ENCODE data around the gene TCEAL1.
"Not testable (repeated sequence)": the region's sequence is repeated elsewhere in the genome, so short reads cannot be mapped to it uniquely, and the experiment has no call there.

Gene TCEAL1

DNA sequence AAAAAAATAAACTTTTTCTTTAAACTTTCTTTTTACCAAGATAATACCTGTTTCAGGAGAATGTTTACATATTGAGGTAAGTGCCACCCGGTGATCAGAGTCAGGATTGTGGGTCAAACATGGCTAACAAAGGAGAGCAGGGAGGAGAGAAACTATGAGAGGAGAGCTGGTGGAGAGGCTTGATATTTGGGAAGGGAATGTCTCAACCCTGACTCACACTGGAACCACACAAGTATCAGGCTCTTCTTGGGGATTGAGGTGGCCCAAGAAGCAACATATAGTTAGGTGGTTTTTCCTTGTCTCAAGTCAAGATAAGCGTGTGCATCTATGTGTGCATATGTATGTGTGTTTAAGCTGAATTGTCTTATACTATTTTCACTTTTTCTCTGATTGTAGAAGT, 6.7 kb downstream of the TCEAL1 start:
- TF ChIP-seq, protein P1, sequence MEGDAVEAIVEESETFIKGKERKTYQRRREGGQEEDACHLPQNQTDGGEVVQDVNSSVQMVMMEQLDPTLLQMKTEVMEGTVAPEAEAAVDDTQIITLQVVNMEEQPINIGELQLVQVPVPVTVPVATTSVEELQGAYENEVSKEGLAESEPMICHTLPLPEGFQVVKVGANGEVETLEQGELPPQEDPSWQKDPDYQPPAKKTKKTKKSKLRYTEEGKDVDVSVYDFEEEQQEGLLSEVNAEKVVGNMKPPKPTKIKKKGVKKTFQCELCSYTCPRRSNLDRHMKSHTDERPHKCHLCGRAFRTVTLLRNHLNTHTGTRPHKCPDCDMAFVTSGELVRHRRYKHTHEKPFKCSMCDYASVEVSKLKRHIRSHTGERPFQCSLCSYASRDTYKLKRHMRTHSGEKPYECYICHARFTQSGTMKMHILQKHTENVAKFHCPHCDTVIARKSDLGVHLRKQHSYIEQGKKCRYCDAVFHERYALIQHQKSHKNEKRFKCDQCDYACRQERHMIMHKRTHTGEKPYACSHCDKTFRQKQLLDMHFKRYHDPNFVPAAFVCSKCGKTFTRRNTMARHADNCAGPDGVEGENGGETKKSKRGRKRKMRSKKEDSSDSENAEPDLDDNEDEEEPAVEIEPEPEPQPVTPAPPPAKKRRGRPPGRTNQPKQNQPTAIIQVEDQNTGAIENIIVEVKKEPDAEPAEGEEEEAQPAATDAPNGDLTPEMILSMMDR (IDR thresholded peaks at IDR 0.05; ENCODE audit: low read depth, low read length, missing control alignments): no peak
- in situ Hi-C loops (cut with HindIII; ENCODE audit: low sequenced_read_pairs): no loop called here
- no peak overlapping the region for H3K4me3 ChIP-seq (ENCODE audit: low read depth, low read length)
- no peak for DNase-seq (ENCODE audit: low read depth)

GRCh38 chrX:103637604-103638338, 9.0 kb downstream of the TCEAL1 start:
- no peak overlapping the region for H3K4me3 ChIP-seq (ENCODE audit: low read depth, low read length)
- TF ChIP-seq, protein P1 (IDR thresholded peaks at IDR 0.05; ENCODE audit: low read depth, low read length, missing control alignments): no peak
- in situ Hi-C loops (cut with HindIII; ENCODE audit: low sequenced_read_pairs): no loop called here
- no peak for DNase-seq (ENCODE audit: low read depth)

DNA sequence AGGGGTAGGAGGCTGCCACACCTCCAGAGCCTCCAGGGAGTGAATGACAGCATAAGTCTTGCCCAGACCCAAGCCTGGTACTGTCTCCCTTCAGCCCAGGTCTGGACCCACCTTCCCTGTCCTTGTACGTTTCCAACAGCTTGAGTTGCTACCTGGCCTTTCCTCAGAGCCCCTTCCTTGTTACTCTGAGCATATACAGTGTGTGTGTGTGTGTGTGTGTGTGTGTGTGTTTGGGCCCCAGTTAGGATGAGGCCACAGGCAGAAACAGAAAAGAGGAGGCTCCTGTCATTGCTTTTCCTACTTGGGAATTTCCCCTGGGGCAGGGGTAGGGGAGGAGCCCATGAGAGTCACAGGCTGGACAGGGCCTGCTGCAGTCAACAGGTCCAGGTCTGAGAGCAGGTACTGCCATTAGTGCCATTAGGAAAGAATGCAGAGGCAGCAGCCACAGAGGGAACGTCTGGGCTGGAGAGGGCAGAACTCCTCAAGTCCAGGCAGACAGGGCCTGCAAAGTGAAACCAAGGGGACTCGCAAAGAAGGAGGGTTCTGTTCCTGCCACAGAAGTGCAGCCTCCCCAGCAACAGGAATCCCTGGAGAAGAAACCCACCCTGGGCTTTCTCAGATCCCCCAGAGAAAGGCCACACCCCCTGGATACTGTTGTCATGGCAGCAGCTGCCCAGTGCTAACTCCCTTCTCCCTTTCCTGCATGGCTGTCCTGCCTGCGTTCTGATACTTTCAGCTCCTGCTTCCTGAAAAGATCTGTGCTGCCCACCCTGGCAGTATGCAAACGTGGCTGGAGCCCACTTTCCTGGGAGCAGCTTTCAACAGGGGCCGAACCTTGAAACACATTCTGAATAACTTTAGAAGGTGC, 9.9 kb downstream of the TCEAL1 start:
- H3K4me3 ChIP-seq (ENCODE audit: low read depth, low read length); in situ Hi-C loops (cut with HindIII; ENCODE audit: low sequenced_read_pairs); DNase-seq (ENCODE audit: low read depth): not testable (repeated sequence)

- no peak for DNase-seq (ENCODE audit: low read depth)
- H3K4me3 ChIP-seq (ENCODE audit: low read depth, low read length): no peak overlapping the region
- in situ Hi-C loops (cut with HindIII; ENCODE audit: low sequenced_read_pairs): no loop called here
- TF ChIP-seq, protein P1 (IDR thresholded peaks at IDR 0.05; ENCODE audit: low read depth, low read length, missing control alignments): no peak
Measured at GRCh38 chrX:103640401-103641155, 11.8 kb downstream of the TCEAL1 start.

- no peak for DNase-seq (ENCODE audit: low read depth)
- H3K4me3 ChIP-seq (ENCODE audit: low read depth, low read length): no peak overlapping the region
- in situ Hi-C loops (cut with HindIII; ENCODE audit: low sequenced_read_pairs): no loop called here
- TF ChIP-seq, protein P1 (IDR thresholded peaks at IDR 0.05; ENCODE audit: low read depth, low read length, missing control alignments): no peak
Measured at GRCh38 chrX:103644125-103644524, 15.3 kb downstream of the TCEAL1 start.

DNA sequence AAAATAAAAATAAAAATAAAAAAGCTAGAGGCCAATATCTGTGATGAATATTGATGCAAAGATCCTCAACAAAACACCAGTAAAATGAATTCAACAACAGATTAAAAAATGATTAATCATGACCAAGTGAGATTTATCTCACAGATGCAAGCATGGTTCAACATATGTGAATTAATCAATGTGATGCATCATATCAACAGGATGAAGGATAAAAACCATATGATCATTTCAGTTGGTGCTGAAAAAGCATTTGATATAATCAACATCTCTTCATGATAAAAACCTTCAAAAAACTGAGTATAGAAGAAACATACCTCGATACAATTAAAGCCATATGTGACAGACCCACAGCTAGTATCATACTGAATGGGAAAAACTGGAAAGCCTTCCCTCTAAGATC, 18.9 kb downstream of the TCEAL1 start:
- in situ Hi-C loops (cut with HindIII; ENCODE audit: low sequenced_read_pairs): no loop called here
- TF ChIP-seq, protein P1 (IDR thresholded peaks at IDR 0.05; ENCODE audit: low read depth, low read length, missing control alignments): no peak
- no peak overlapping the region for H3K4me3 ChIP-seq (ENCODE audit: low read depth, low read length)
- DNase-seq (ENCODE audit: low read depth): no peak

Measured in astrocyte of the cerebellum (primary cell).